Chondrocyte (in vitro differentiated cells): ENCODE measurements around the gene FSTL5. TPM values are rescaled to one million over a fixed set of nuclear protein-coding genes. Genes with fewer than 3 reads are reported as not detected.

Experiments used
- DNase-seq: peaks from one replicate; pipeline ENCODE4 v3.0.0; 2021; ENCODE audit warnings: mixed read lengths, low spot score
- H3K27ac Mint-ChIP-seq: one replicate; pipeline ENCODE4 v1.8.0; 2021; ENCODE audit warnings: mild to moderate bottlenecking, moderate library complexity, mixed read lengths; ENCODE audit not compliant: unreplicated experiment
- H3K27me3 Mint-ChIP-seq: 2 replicates; pipeline ENCODE4 v1.8.0; 2021; ENCODE audit warnings: low read depth, mixed read lengths
- H3K36me3 Mint-ChIP-seq: 2 replicates; pipeline ENCODE4 v1.8.0; 2021; ENCODE audit warnings: low read depth, mixed read lengths
- H3K4me1 Mint-ChIP-seq: 2 replicates; pipeline ENCODE4 v1.8.0; 2021; ENCODE audit warnings: low read depth, mild to moderate bottlenecking, mixed read lengths
- H3K4me3 Mint-ChIP-seq: one replicate; pipeline ENCODE4 v1.8.0; 2021; ENCODE audit warnings: mild to moderate bottlenecking, moderate library complexity, mixed read lengths; ENCODE audit not compliant: unreplicated experiment
- H3K9me3 Mint-ChIP-seq: 2 replicates; pipeline ENCODE4 v1.8.0; 2021; ENCODE audit warnings: low read depth, mixed read lengths
- total RNA-seq: library from RNA; stranded (reverse); gene quantifications from 3 replicates; pipeline ENCODE4 v1.2.1, GENCODE V29; 2021
- TF ChIP-seq, protein P1 (sequence below): fragments of 200-600 bp; sonication (generic); IDR thresholded peaks from 2 replicates; pipeline ENCODE4 v1.5.0; 2021; ENCODE audit warnings: antibody characterized with exemption, mild to moderate bottlenecking, moderate library complexity

FSTL5 gene
- total RNA-seq, 1 donor from 2014 or later, result not detected

DNA sequence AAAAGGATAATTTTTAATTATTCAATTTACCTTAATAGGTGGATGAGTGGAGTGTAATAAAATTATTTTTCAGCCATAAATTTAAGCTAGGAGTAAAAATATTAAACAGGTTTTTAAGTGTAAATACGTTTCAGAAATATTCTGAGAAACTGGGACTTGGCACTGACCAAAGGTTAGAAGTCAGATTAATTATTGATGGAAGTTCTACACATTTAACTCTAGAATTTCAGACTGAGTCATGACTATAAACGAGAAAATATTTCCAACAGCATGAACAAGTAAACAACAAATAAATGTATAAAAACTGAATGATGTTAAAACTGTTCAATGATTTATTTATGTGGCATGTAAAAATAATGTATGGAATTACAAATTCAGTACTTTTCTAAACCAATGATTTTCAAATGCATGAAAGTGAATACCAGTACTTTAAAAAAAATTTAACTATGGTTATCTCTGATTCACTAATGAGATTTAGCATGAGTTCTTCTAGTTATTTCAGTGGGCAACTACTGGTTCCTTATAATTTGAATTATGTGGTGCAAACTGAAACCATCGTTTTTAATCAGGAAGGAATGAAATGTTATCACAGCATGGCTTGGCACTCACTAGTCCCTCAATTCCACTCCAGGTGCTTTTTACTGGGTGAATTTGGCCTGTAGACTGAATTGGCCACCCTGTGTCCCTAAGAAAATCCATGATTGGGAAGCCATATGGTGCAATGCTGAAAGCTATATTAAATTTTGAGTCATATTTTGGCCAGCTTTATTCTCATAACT lies 244.2 kb downstream of the FSTL5 start:
- no peaks in the 10 kb centered on the region for H3K36me3 Mint-ChIP-seq
- H3K27ac Mint-ChIP-seq, result no peak overlapping the region
- H3K4me1 Mint-ChIP-seq, result no peaks in the 10 kb centered on the region
- peaks cover 7% of the 10 kb centered on the region for H3K27me3 Mint-ChIP-seq
- TF ChIP-seq, protein P1, sequence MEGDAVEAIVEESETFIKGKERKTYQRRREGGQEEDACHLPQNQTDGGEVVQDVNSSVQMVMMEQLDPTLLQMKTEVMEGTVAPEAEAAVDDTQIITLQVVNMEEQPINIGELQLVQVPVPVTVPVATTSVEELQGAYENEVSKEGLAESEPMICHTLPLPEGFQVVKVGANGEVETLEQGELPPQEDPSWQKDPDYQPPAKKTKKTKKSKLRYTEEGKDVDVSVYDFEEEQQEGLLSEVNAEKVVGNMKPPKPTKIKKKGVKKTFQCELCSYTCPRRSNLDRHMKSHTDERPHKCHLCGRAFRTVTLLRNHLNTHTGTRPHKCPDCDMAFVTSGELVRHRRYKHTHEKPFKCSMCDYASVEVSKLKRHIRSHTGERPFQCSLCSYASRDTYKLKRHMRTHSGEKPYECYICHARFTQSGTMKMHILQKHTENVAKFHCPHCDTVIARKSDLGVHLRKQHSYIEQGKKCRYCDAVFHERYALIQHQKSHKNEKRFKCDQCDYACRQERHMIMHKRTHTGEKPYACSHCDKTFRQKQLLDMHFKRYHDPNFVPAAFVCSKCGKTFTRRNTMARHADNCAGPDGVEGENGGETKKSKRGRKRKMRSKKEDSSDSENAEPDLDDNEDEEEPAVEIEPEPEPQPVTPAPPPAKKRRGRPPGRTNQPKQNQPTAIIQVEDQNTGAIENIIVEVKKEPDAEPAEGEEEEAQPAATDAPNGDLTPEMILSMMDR, result no peak
- H3K9me3 Mint-ChIP-seq, result no peaks in the 10 kb centered on the region
- no peak for DNase-seq
- no peak overlapping the region for H3K4me3 Mint-ChIP-seq

- Mint-ChIP-seq H3K36me3 (no peaks in the 10 kb centered on the region), H3K9me3 (no peaks in the 10 kb centered on the region), H3K27ac (no peak overlapping the region), H3K4me1 (no peaks in the 10 kb centered on the region), H3K27me3 (peaks cover 11% of the 10 kb centered on the region), H3K4me3 (no peak overlapping the region)
- DNase-seq, result no peak
- TF ChIP-seq, protein P1, result no peak
Measured at GRCh38 chr4:161916035-161916434, 247.8 kb downstream of the FSTL5 start.

- DNase-seq, result no peak
- Mint-ChIP-seq H3K4me3 (no peak overlapping the region), H3K4me1 (no peaks in the 10 kb centered on the region), H3K36me3 (no peaks in the 10 kb centered on the region), H3K27me3 (peaks cover 6% of the 10 kb centered on the region), H3K9me3 (no peaks in the 10 kb centered on the region), H3K27ac (no peak overlapping the region)
- TF ChIP-seq, protein P1, result no peak
Measured at GRCh38 chr4:161907590-161907955, 256.2 kb downstream of the FSTL5 start.

GRCh38 chr4:161906836-161907589 lies 256.8 kb downstream of the FSTL5 start:
- H3K27ac Mint-ChIP-seq, result no peak overlapping the region
- no peaks in the 10 kb centered on the region for H3K9me3 Mint-ChIP-seq
- H3K4me1 Mint-ChIP-seq, result no peaks in the 10 kb centered on the region
- no peaks in the 10 kb centered on the region for H3K36me3 Mint-ChIP-seq
- no peak overlapping the region for H3K4me3 Mint-ChIP-seq
- peaks cover 4% of the 10 kb centered on the region for H3K27me3 Mint-ChIP-seq
- TF ChIP-seq, protein P1, result no peak
- DNase-seq, result no peak

GRCh38 chr4:161900110-161900509 lies 263.7 kb downstream of the FSTL5 start:
- no peak overlapping the region for H3K4me3 Mint-ChIP-seq
- H3K27me3 Mint-ChIP-seq, result no peaks in the 10 kb centered on the region
- TF ChIP-seq, protein P1, result no peak
- H3K4me1 Mint-ChIP-seq, result no peaks in the 10 kb centered on the region
- DNase-seq, result no peak
- no peaks in the 10 kb centered on the region for H3K9me3 Mint-ChIP-seq
- H3K27ac Mint-ChIP-seq, result no peak overlapping the region
- H3K36me3 Mint-ChIP-seq, result no peaks in the 10 kb centered on the region
